Right cardiac atrium (tissue), 5 donors: ENCODE measurements around the gene DMRTA2. TPM values are rescaled to one million over a fixed set of nuclear protein-coding genes. Genes with fewer than 3 reads are reported as not detected.

Experiments used
- ATAC-seq, 2 donors: fragments of 200-7000 bp; cut with Tn5 transposase; one replicate each; pipeline versions ENCODE4 v1.8.0 to v1.9.1; 2020; ENCODE audit warnings: moderate library complexity in 2 of 2, mild to moderate bottlenecking in 1 of 2
- DNase-seq, 3 donors: peaks; one replicate each; pipeline ENCODE4 v3.0.0-alpha.2; 2020
- H3K27ac ChIP-seq: one replicate; pipeline ENCODE4 v1.5.1; 2013; ENCODE audit warnings: mild to moderate bottlenecking, low read length, control low read depth, moderate library complexity
- H3K27me3 ChIP-seq: one replicate; pipeline ENCODE4 v1.6.1; 2013; ENCODE audit not compliant: control insufficient read depth, insufficient read depth
- H3K4me1 ChIP-seq: one replicate; pipeline ENCODE4 v1.6.1; 2013; ENCODE audit warnings: low read length; ENCODE audit not compliant: control insufficient read depth, insufficient read depth
- H3K4me3 ChIP-seq: one replicate; pipeline ENCODE4 v1.5.1; 2013; ENCODE audit warnings: low read length, control low read depth
- H3K9me3 ChIP-seq: one replicate; pipeline ENCODE4 v1.6.1; 2013; ENCODE audit warnings: low read length; ENCODE audit not compliant: control insufficient read depth
- WGBS: extraction: QIAGEN DNeasy Blood & Tissue Kit; methylation state at CpG from one replicate; pipeline ENCODE4 v1.1.7; 2013; 5-methylcytosine and 5-hydroxymethylcytosine counted together
- intact Hi-C, 4 donors: fragments of 100-400 bp; cut with DNase I; formaldehyde crosslinking; loops; one replicate each; pipeline versions ENCODE4 v1.11.0 to v1.14.0; 2022 to 2023
- polyA plus RNA-seq: library from polyadenylated mRNA; stranded (reverse); fragments of 200-250 nt; gene quantifications from one replicate; pipeline ENCODE4 v1.2.3, GENCODE V29; 2013
- total RNA-seq, 4 donors: library from RNA; stranded (reverse); fragmentation: NEBNext Ultra II Directional; extraction: Animal tissue kit (Norgen Biotek cat#: 25700); gene quantifications; one replicate each; pipeline ENCODE4 v1.2.1, GENCODE V29; 2021
- donor health status: healthy with polysubstance abuse.
- donor health status: DM: no; HTN: yes; CAD: no.
- donor health status: DM: no; HTN: no; CAD: no.
- donor health status: DM: no; HTN: yes; CAD: no; lungs with severe emphysema.
- donor health status: DM: yes; HTN: yes; CAD: no.

Gene DMRTA2
- total and polyA plus RNA-seq, 5 donors, result 0.05 TPM; not detected in 4

GRCh38 chr1:50371749-50372148 lies 51.5 kb downstream of the DMRTA2 start:
- WGBS, result 39% methylated on average over 3 of the region's 3 CpGs

DNA sequence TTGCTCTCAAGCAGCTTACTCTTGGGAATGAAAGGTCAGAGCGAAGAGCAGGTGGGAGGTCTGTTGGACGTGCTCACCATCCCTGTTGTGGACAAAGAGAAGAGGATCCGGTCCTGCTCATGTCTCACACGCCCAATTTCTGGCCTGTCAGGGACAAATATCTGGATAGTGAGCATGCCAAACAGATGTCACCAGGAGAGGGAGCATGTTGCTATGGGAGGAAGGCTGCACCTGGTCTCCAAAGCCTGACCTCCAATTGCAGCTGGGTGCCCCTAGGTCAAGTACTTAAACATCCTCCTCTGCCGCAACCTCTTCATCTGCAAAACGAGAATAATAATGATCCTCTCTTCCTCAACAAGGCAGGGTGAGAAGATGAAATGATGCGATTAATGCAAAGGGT lies 53.4 kb downstream of the DMRTA2 start:
- intact Hi-C loops, result loop anchor here in 1 of 4 donors (10.0 kb wide), 1 partner anchor 335 kb away; no protein-coding TSS in a partner anchor
- Histone ChIP-seq H3K27me3 (no peaks in the 10 kb centered on the region), H3K9me3 (no peaks in the 10 kb centered on the region), H3K27ac (no peak overlapping the region), H3K4me1 (no peaks in the 10 kb centered on the region), H3K4me3 (no peak overlapping the region)
- ATAC-seq, result no peak
- DNase-seq, result no peak
- 79% methylated on average over 7 of the region's 7 CpGs for WGBS

More at GRCh38 chr1:50371749-50372148, 51.5 kb downstream of the DMRTA2 start:
- no peaks in the 10 kb centered on the region for H3K9me3 ChIP-seq
- no peak overlapping the region for H3K27ac ChIP-seq
- H3K4me1 ChIP-seq, result no peaks in the 10 kb centered on the region
- no peaks in the 10 kb centered on the region for H3K27me3 ChIP-seq
- no peak for ATAC-seq
- intact Hi-C loops, result no loop called here
- no peak for DNase-seq
- H3K4me3 ChIP-seq, result no peak overlapping the region

- no peak overlapping the region for H3K4me3 ChIP-seq
- H3K9me3 ChIP-seq, result no peaks in the 10 kb centered on the region
- WGBS, result 65% methylated on average over 5 of the region's 5 CpGs
- no peaks in the 10 kb centered on the region for H3K4me1 ChIP-seq
- H3K27ac ChIP-seq, result no peak overlapping the region
- ATAC-seq, result no peak
- intact Hi-C loops, result loop anchor here in 1 of 4 donors (10.0 kb wide), 1 partner anchor 336 kb away; no protein-coding TSS in a partner anchor
- no peak for DNase-seq
- no peaks in the 10 kb centered on the region for H3K27me3 ChIP-seq
Observed at GRCh38 chr1:50369008-50369634, 54.1 kb downstream of the DMRTA2 start.

GRCh38 chr1:50368179-50369007 lies 54.9 kb downstream of the DMRTA2 start:
- DNase-seq, result peak in 2 of 3 donors; percentile 58 to 59
- H3K4me3 ChIP-seq, result no peak overlapping the region
- 14% methylated on average over 31 of the region's 31 CpGs for WGBS
- no peaks in the 10 kb centered on the region for H3K4me1 ChIP-seq
- peak; percentile 26 to 53 for ATAC-seq
- H3K9me3 ChIP-seq, result no peaks in the 10 kb centered on the region
- no peaks in the 10 kb centered on the region for H3K27me3 ChIP-seq
- intact Hi-C loops, result loop anchor here in 1 of 4 donors (10.0 kb wide), 1 partner anchor 336 kb away; no protein-coding TSS in a partner anchor
- H3K27ac ChIP-seq, result no peak overlapping the region
